Lower lobe of right lung (tissue), 2 donors: ENCODE measurements around the gene GGT6. TPM values are rescaled to one million over a fixed set of nuclear protein-coding genes. Genes with fewer than 3 reads are reported as not detected.

Experiments used
- ATAC-seq, 2 donors: fragments of 200-7000 bp; cut with Tn5 transposase; one replicate each; pipeline ENCODE4 v1.9.1; 2020 to 2022; ENCODE audit warnings: mild to moderate bottlenecking in 2 of 2, moderate library complexity in 2 of 2
- DNase-seq: peaks from one replicate; pipeline ENCODE4 v3.0.0-alpha.2; 2020
- H3K27ac ChIP-seq: fragments of 200-600 bp; one replicate; pipeline ENCODE4 v1.8.0; 2022
- H3K27me3 ChIP-seq: fragments of 200-600 bp; one replicate; pipeline ENCODE4 v1.8.0; 2022; ENCODE audit warnings: low read depth
- H3K36me3 ChIP-seq: fragments of 200-600 bp; one replicate; pipeline ENCODE4 v1.8.0; 2022; ENCODE audit warnings: mild to moderate bottlenecking
- H3K4me1 ChIP-seq: fragments of 200-600 bp; one replicate; pipeline ENCODE4 v1.8.0; 2022
- H3K4me3 ChIP-seq: fragments of 200-600 bp; one replicate; pipeline ENCODE4 v1.8.0; 2022; ENCODE audit warnings: mild to moderate bottlenecking
- H3K9me3 ChIP-seq: fragments of 200-600 bp; one replicate; pipeline ENCODE4 v1.8.0; 2022
- intact Hi-C: fragments of 100-400 bp; cut with DNase I; formaldehyde crosslinking; loops from one replicate; pipeline ENCODE4 v1.11.0; 2022
- total RNA-seq: library from RNA; stranded (reverse); fragmentation: NEBNext Ultra II Directional; extraction: Animal tissue kit (Norgen Biotek cat#: 25700); gene quantifications from one replicate; pipeline ENCODE4 v1.2.1, GENCODE V29; 2021
- TF ChIP-seq, protein P1 (sequence below): fragments of 200-600 bp; IDR thresholded peaks from one replicate; pipeline ENCODE4 v1.8.0; 2022; ENCODE audit warnings: antibody characterized with exemption, mild to moderate bottlenecking
- donor health status: DM: no; HTN: yes; CAD: no; lungs with severe emphysema.

GGT6 gene
- total RNA-seq, 1 donor from 2014 or later = 3.7 TPM

DNA sequence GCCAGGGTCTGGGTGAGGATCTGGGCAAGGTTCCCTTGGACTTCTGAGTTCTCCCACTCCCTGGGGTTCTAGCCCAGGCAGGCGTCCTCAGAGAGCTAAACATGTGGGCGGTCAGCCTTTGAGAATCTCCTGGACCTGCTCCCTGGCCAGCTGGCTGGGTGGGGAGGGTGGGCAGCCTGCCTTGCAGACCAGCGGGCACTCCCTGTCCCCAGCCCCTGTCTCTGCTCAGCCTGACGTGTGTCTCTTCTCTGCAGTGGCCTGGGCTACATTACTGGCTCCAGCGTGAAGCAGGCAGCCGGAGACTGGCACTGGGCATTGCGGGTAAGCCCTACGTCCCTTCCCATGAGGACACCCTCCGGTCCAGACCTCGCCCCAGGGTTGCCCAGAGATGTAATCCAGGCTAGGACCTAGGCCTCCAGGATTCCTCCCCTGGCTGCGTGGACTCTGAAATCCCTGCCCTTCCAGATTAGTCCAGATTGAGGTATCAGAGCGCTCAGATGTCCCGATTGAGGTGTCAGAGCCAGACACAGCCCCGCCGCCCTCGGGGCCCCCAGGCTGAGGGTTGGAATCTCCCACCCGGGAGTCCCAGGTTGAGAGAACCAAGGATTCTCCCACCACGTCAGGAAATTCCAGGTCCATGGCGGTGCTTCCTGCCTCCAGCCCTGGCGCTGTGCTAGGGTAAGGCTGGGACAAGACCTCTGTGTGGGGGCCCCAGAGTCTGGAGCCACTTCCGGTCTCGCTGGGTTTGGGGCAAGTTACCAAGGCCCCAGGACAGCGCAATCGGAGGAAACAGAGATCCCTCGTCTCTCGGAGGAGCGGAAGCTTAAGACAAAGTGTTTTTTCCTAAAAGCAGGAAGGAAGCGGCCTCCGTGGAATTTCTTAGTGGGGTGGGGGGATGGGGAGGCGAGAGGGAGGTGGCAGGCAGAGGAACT, 29.3 kb downstream of the GGT6 start:
- Histone ChIP-seq H3K9me3 (no peaks in the 10 kb centered on the region), H3K27me3 (no peaks in the 10 kb centered on the region), H3K4me3 (no peak overlapping the region), H3K27ac (peak overlapping the region; percentile 77), H3K4me1 (peaks cover 74% of the 10 kb centered on the region), H3K36me3 (peaks cover 12% of the 10 kb centered on the region)
- DNase-seq = no peak
- TF ChIP-seq, protein P1, sequence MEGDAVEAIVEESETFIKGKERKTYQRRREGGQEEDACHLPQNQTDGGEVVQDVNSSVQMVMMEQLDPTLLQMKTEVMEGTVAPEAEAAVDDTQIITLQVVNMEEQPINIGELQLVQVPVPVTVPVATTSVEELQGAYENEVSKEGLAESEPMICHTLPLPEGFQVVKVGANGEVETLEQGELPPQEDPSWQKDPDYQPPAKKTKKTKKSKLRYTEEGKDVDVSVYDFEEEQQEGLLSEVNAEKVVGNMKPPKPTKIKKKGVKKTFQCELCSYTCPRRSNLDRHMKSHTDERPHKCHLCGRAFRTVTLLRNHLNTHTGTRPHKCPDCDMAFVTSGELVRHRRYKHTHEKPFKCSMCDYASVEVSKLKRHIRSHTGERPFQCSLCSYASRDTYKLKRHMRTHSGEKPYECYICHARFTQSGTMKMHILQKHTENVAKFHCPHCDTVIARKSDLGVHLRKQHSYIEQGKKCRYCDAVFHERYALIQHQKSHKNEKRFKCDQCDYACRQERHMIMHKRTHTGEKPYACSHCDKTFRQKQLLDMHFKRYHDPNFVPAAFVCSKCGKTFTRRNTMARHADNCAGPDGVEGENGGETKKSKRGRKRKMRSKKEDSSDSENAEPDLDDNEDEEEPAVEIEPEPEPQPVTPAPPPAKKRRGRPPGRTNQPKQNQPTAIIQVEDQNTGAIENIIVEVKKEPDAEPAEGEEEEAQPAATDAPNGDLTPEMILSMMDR = peak; percentile 7
- peak; percentile 24 to 29 for ATAC-seq
- intact Hi-C loops = no loop called here

DNA sequence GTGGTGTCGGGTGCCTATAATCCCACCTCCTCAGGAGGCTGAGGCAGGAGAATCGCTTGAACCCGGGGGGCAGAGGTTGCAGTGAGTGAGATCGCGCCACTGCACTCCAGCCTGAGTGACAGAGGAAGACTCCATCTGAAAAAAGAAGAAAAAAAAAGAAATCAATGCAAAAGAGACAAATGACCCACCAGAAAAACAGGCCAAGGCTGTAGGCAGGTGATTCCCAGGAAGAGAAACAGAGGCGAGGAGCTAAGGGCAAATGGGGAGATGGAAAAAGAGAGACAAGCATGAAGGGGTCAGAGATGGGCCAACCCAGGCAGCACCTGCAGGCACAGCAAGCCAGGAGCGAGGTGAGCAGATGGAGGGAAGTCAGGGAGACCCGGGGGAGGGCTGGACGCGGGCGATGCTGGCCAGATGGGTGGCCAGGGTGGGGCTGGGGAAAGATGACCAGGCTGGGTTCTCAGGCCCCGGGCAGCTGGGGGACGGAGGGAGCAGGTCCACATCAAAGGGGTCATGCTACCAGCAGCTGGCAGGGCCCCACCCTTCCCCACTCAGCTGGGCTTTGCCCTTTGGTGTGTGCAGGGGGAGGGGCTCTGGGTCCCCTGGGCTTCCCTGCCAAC, 30.7 kb downstream of the GGT6 start:
- Histone ChIP-seq H3K4me3 (no peak overlapping the region), H3K36me3 (peaks cover 17% of the 10 kb centered on the region), H3K27ac (peak overlapping the region; percentile 73), H3K9me3 (no peaks in the 10 kb centered on the region), H3K4me1 (peaks cover 62% of the 10 kb centered on the region), H3K27me3 (no peaks in the 10 kb centered on the region)
- DNase-seq (no peak), ATAC-seq (no peak)
- intact Hi-C loops = no loop called here
- TF ChIP-seq, protein P1 = no peak

DNA sequence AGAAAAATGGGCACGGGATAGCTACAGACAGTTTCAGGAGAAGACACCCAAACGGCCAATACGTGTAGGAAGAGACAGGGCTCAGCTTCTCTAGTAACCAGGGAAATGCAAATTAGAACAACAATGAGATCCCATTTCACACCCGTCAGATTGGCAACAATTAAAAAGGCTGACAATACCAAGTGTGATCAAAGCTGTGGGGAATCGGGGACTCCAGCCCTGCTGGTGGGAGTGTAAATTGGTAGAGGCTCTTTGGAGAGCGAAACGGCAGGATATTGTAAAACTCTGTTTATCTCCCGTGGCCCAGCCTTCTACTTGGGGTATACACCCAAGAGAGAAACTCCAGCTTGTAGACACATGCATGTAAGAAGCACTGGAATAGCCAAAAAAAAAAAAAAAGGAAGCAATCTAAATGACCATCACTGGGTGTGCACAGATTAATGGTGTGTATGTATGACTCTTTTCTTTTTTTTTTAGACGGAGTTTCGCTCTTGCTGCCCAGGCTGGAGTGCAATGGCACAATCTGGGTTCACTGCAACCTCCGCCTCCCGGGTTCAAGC, 32.7 kb downstream of the GGT6 start:
- intact Hi-C loops = no loop called here
- Histone ChIP-seq H3K27me3 (no peaks in the 10 kb centered on the region), H3K4me3 (no peak overlapping the region), H3K36me3 (peaks cover 8% of the 10 kb centered on the region), H3K4me1 (peaks cover 44% of the 10 kb centered on the region), H3K9me3 (no peaks in the 10 kb centered on the region), H3K27ac (no peak overlapping the region)
- no peak for DNase-seq
- TF ChIP-seq, protein P1 = no peak
- ATAC-seq = no peak

DNA sequence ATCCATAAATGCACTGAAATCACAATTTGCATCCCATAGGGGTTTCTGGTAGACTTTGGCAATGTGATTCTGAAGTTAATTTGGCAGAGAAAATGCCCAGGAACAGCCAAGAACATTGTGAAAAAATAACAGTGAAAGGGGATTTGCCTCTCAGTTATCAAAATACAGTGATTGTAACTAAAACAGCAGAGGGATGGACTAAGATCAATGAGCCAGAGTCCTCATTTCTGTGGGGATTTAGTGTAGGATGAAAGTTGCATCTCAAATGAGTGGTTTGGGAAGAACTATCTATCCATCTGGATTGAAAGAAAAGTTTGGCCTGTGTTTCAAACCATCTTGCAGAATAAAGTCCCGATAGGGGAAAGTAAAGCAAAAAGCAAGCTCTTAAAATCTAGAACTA, 33.2 kb downstream of the GGT6 start:
- Histone ChIP-seq H3K9me3 (no peaks in the 10 kb centered on the region), H3K27me3 (no peaks in the 10 kb centered on the region), H3K27ac (no peak overlapping the region), H3K36me3 (peaks cover 5% of the 10 kb centered on the region), H3K4me1 (peaks cover 44% of the 10 kb centered on the region), H3K4me3 (no peak overlapping the region)
- ATAC-seq (no peak), DNase-seq (no peak)
- intact Hi-C loops = no loop called here
- TF ChIP-seq, protein P1 = no peak

DNA sequence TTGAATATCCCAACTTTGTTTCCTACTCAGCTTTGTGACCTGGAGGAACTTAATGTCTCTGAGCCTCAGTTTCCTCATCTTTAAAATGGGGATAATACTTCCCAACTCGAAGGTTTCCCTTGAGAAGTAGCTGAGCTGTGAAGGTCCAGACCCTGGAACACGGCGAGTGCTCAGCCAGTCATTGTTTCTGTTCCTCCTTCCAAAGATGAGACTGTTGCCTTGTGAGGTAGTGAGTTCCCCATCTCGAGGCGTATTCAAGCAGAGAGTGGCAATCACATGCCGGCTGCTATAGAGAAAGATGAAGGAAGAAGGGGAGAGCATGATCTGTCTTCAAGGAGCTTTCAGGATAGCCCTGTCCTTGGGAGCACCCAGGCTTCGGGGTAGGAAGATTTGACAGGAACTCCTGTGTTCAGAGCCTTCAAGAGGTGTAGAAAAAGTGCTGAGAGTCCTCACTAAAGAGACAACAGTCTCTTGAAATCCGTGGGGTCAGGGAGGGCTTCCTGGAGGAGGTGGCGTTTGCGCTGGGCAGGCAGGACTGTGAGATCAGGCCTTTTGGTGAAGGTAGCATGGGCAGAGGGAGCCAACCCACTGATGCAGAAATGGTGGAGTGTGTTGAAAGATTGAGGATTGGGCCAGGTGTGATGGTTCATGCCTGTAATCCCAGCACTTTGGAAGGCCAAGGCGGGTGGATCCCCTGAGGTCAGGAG, 34.5 kb downstream of the GGT6 start:
- H3K9me3 ChIP-seq = no peaks in the 10 kb centered on the region
- DNase-seq (no peak), ATAC-seq (no peak)
- TF ChIP-seq, protein P1 = no peak
- peaks cover 5% of the 10 kb centered on the region for H3K36me3 ChIP-seq
- H3K27ac ChIP-seq = no peak overlapping the region
- no peak overlapping the region for H3K4me3 ChIP-seq
- H3K4me1 ChIP-seq = peaks cover 46% of the 10 kb centered on the region
- no peaks in the 10 kb centered on the region for H3K27me3 ChIP-seq
- intact Hi-C loops = no loop called here
